ENCODE data around the gene MCTP1.

Gene MCTP1

DNA sequence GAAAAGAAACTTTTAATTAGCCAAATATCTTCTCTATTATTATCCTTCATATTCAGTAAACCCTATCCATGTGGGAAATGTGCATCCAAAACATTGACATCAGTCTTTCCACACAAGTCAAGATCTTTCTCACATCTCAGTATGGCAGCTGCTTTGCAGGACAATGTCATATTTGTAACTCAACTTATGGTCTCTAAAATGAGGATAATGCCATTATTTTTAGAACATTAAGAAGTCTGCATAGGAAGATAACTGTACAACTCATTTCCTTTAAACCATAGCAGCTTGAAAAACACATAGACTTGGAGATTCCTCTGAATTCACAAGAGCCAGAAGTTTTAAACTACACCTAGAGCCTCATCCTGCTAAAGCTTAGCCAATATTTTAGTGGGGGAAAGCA is 43.7 kb downstream of the MCTP1 start:
- H3K4me3 ChIP-seq (ENCODE audit: insufficient read depth in 1 of 2, low read depth in 1 of 2, low read length in 2 of 2) = no peak overlapping the region
- H3K4ac ChIP-seq (ENCODE audit: low read depth in 1 of 2, low read length in 2 of 2) = no peak overlapping the region
- H3K36me3 ChIP-seq (ENCODE audit: control insufficient read depth in 1 of 2, insufficient read depth in 2 of 2, low read depth in 1 of 2, low read length in 2 of 2) = no peaks in the 10 kb centered on the region
- no peak overlapping the region for H3K9ac ChIP-seq (ENCODE audit: low read length)
- H2BK120ac ChIP-seq (ENCODE audit: low read depth, low read length) = no peak overlapping the region
- no peak overlapping the region for H2BK15ac ChIP-seq (ENCODE audit: low read depth, poor library complexity, severe bottlenecking)
- no peak overlapping the region for H3K18ac ChIP-seq (ENCODE audit: low read depth in 1 of 2, low read length in 2 of 2)
- no peak overlapping the region for H2AFZ ChIP-seq (ENCODE audit: low read depth, low read length)
- H4K91ac ChIP-seq (ENCODE audit: low read length) = no peak overlapping the region
- H3K79me1 ChIP-seq (replicated peaks; ENCODE audit: low read length, poor library complexity, severe bottlenecking) = no peaks in the 10 kb centered on the region
- no peak overlapping the region for H3K23ac ChIP-seq (ENCODE audit: low read length in 2 of 2)
- no peak overlapping the region for H3K27ac ChIP-seq (ENCODE audit: low read length, poor library complexity, severe bottlenecking)
- no peak overlapping the region for H3K14ac ChIP-seq (ENCODE audit: low read length in 2 of 2)
- H4K8ac ChIP-seq (ENCODE audit: low read length) = no peak overlapping the region
- no peak overlapping the region for H2AK5ac ChIP-seq (ENCODE audit: low read length, severe bottlenecking)
- no peak overlapping the region for H2BK12ac ChIP-seq (ENCODE audit: low read length in 2 of 2)
- H3K9me3 ChIP-seq (ENCODE audit: control insufficient read depth, low read length) = no peaks in the 10 kb centered on the region
- H3K27me3 ChIP-seq (ENCODE audit: control insufficient read depth in 1 of 2, insufficient read depth in 1 of 2, low read length in 2 of 2) = no peaks in the 10 kb centered on the region
- H3K4me1 ChIP-seq (ENCODE audit: control insufficient read depth, insufficient read depth, low read depth, low read length) = peaks cover 2% of the 10 kb centered on the region
- no peak overlapping the region for H3K4me2 ChIP-seq (ENCODE audit: low read length, poor library complexity, severe bottlenecking)
- no peak overlapping the region for H2BK5ac ChIP-seq (ENCODE audit: low read depth, low read length, poor library complexity, severe bottlenecking)
- no peak for DNase-seq

DNA sequence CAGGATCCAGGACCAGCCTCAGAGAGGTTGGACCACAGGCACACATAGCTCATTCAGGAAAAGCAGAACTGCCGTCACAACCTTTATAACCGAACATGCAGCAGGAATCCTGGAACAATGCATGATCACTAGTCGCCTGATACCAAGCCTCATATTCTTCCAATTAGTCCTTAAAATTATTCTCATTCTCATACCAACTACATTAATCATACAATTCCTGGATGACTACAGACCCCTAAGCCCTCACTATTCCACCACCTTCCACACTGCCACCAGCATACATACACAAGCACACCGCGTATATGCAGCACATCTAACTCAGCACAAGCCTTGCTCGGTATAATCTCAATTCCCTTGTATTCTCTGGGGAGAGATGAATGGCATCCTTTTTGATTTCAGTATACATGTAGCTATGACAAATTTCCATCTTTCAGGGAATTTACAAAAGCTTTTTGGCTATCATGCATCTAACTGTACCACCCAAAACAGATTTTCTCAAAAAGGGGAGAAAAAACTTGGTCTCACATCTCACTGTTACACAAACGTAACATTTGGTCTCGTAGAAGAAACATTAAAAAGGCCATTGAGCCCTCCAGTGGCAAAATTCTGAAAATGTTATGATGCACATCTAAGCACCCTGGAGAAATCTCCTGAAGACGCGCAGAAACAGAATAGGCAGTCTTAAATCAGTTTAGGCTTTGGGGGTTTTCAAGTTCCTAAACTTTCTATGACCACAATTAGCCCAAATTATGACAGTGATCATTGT is 46.2 kb downstream of the MCTP1 start:
- no peak overlapping the region for H3K18ac ChIP-seq (ENCODE audit: low read depth in 1 of 2, low read length in 2 of 2)
- no peaks in the 10 kb centered on the region for H3K36me3 ChIP-seq (ENCODE audit: control insufficient read depth in 1 of 2, insufficient read depth in 2 of 2, low read depth in 1 of 2, low read length in 2 of 2)
- H3K4ac ChIP-seq (ENCODE audit: low read depth in 1 of 2, low read length in 2 of 2) = no peak overlapping the region
- no peak overlapping the region for H4K91ac ChIP-seq (ENCODE audit: low read length)
- no peaks in the 10 kb centered on the region for H3K79me1 ChIP-seq (replicated peaks; ENCODE audit: low read length, poor library complexity, severe bottlenecking)
- no peak overlapping the region for H2BK12ac ChIP-seq (ENCODE audit: low read length in 2 of 2)
- no peak overlapping the region for H3K14ac ChIP-seq (ENCODE audit: low read length in 2 of 2)
- no peak overlapping the region for H3K23ac ChIP-seq (ENCODE audit: low read length in 2 of 2)
- no peak overlapping the region for H3K27ac ChIP-seq (ENCODE audit: low read length, poor library complexity, severe bottlenecking)
- no peaks in the 10 kb centered on the region for H3K27me3 ChIP-seq (ENCODE audit: control insufficient read depth in 1 of 2, insufficient read depth in 1 of 2, low read length in 2 of 2)
- H3K9me3 ChIP-seq (ENCODE audit: control insufficient read depth, low read length) = no peaks in the 10 kb centered on the region
- H4K8ac ChIP-seq (ENCODE audit: low read length) = no peak overlapping the region
- peaks cover 2% of the 10 kb centered on the region for H3K4me1 ChIP-seq (ENCODE audit: control insufficient read depth, insufficient read depth, low read depth, low read length)
- H2AK5ac ChIP-seq (ENCODE audit: low read length, severe bottlenecking) = no peak overlapping the region
- peak; percentile 8 for DNase-seq
- H2BK15ac ChIP-seq (ENCODE audit: low read depth, poor library complexity, severe bottlenecking) = no peak overlapping the region
- H3K4me3 ChIP-seq (ENCODE audit: insufficient read depth in 1 of 2, low read depth in 1 of 2, low read length in 2 of 2) = no peak overlapping the region
- no peak overlapping the region for H2BK5ac ChIP-seq (ENCODE audit: low read depth, low read length, poor library complexity, severe bottlenecking)
- no peak overlapping the region for H3K9ac ChIP-seq (ENCODE audit: low read length)
- H3K4me2 ChIP-seq (ENCODE audit: low read length, poor library complexity, severe bottlenecking) = no peak overlapping the region
- 81% methylated on average over 10 of the region's 10 CpGs for WGBS
- H2AFZ ChIP-seq (ENCODE audit: low read depth, low read length) = no peak overlapping the region
- no peak overlapping the region for H2BK120ac ChIP-seq (ENCODE audit: low read depth, low read length)

DNA sequence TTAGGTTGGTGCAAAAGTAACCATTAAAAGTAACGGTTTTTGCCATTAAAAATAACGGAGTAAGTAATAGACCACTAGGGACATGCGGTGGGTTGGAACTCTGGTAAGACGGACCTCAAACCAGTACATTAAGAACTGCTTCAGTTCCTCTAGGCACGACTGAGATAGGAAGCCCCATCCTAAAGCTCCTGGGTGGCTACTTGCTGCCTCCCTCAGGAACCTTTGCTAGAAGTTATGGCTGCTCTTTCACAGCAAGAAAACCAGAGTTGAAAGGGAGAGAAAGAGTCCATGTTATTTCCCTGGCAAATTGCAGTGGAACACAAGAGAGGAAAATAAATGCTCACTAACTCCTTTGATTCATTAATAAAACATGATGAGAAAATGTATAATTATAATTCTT is 47.6 kb downstream of the MCTP1 start:
- H3K36me3 ChIP-seq (ENCODE audit: control insufficient read depth in 1 of 2, insufficient read depth in 2 of 2, low read depth in 1 of 2, low read length in 2 of 2) = no peaks in the 10 kb centered on the region
- no peak overlapping the region for H3K27ac ChIP-seq (ENCODE audit: low read length, poor library complexity, severe bottlenecking)
- H3K4ac ChIP-seq (ENCODE audit: low read depth in 1 of 2, low read length in 2 of 2) = no peak overlapping the region
- no peaks in the 10 kb centered on the region for H3K9me3 ChIP-seq (ENCODE audit: control insufficient read depth, low read length)
- no peak overlapping the region for H3K14ac ChIP-seq (ENCODE audit: low read length in 2 of 2)
- H3K79me1 ChIP-seq (replicated peaks; ENCODE audit: low read length, poor library complexity, severe bottlenecking) = no peaks in the 10 kb centered on the region
- no peak overlapping the region for H2BK15ac ChIP-seq (ENCODE audit: low read depth, poor library complexity, severe bottlenecking)
- H3K23ac ChIP-seq (ENCODE audit: low read length in 2 of 2) = no peak overlapping the region
- H4K91ac ChIP-seq (ENCODE audit: low read length) = no peak overlapping the region
- no peaks in the 10 kb centered on the region for H3K27me3 ChIP-seq (ENCODE audit: control insufficient read depth in 1 of 2, insufficient read depth in 1 of 2, low read length in 2 of 2)
- no peak overlapping the region for H2BK12ac ChIP-seq (ENCODE audit: low read length in 2 of 2)
- DNase-seq = no peak
- no peak overlapping the region for H3K18ac ChIP-seq (ENCODE audit: low read depth in 1 of 2, low read length in 2 of 2)
- H3K4me1 ChIP-seq (ENCODE audit: control insufficient read depth, insufficient read depth, low read depth, low read length) = peaks cover 2% of the 10 kb centered on the region
- no peak overlapping the region for H2AK5ac ChIP-seq (ENCODE audit: low read length, severe bottlenecking)
- no peak overlapping the region for H2BK120ac ChIP-seq (ENCODE audit: low read depth, low read length)
- no peak overlapping the region for H4K8ac ChIP-seq (ENCODE audit: low read length)
- WGBS = 65% methylated on average over 5 of the region's 5 CpGs
- H2BK5ac ChIP-seq (ENCODE audit: low read depth, low read length, poor library complexity, severe bottlenecking) = no peak overlapping the region
- H3K9ac ChIP-seq (ENCODE audit: low read length) = no peak overlapping the region
- H2AFZ ChIP-seq (ENCODE audit: low read depth, low read length) = no peak overlapping the region
- no peak overlapping the region for H3K4me2 ChIP-seq (ENCODE audit: low read length, poor library complexity, severe bottlenecking)
- H3K4me3 ChIP-seq (ENCODE audit: insufficient read depth in 1 of 2, low read depth in 1 of 2, low read length in 2 of 2) = no peak overlapping the region

DNA sequence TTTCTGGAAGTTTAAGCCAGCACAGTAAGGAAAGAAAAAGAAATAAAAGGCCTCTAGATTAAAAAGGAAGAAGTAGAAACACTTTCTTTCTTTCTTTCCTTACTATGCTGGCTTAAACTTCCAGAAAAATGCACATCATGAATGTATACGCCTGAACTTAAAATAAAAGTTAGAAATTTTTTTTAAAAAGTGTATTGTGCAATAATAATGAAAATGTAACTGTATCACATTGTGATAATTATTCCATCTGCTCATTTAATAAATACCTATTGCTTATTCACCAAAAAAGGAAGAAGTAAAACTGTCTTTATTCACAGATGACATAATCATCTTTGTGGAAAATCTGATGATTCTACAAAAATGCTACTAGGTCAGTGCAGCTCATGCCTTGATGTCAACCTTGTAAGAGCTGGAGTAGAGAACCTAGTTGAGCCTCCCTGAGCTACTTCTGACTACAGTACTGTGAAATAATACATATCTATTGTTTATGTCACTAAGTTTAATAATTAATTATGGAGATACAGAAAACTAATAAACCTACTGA is 49.4 kb downstream of the MCTP1 start:
- no peak overlapping the region for H3K18ac ChIP-seq (ENCODE audit: low read depth in 1 of 2, low read length in 2 of 2)
- no peak overlapping the region for H3K9ac ChIP-seq (ENCODE audit: low read length)
- no peak overlapping the region for H2BK5ac ChIP-seq (ENCODE audit: low read depth, low read length, poor library complexity, severe bottlenecking)
- no peak overlapping the region for H3K4ac ChIP-seq (ENCODE audit: low read depth in 1 of 2, low read length in 2 of 2)
- H3K9me3 ChIP-seq (ENCODE audit: control insufficient read depth, low read length) = no peaks in the 10 kb centered on the region
- H2BK120ac ChIP-seq (ENCODE audit: low read depth, low read length) = no peak overlapping the region
- no peaks in the 10 kb centered on the region for H3K27me3 ChIP-seq (ENCODE audit: control insufficient read depth in 1 of 2, insufficient read depth in 1 of 2, low read length in 2 of 2)
- no peak overlapping the region for H4K91ac ChIP-seq (ENCODE audit: low read length)
- H2BK12ac ChIP-seq (ENCODE audit: low read length in 2 of 2) = no peak overlapping the region
- no peaks in the 10 kb centered on the region for H3K36me3 ChIP-seq (ENCODE audit: control insufficient read depth in 1 of 2, insufficient read depth in 2 of 2, low read depth in 1 of 2, low read length in 2 of 2)
- no peak overlapping the region for H3K27ac ChIP-seq (ENCODE audit: low read length, poor library complexity, severe bottlenecking)
- H3K4me2 ChIP-seq (ENCODE audit: low read length, poor library complexity, severe bottlenecking) = no peak overlapping the region
- H3K79me1 ChIP-seq (replicated peaks; ENCODE audit: low read length, poor library complexity, severe bottlenecking) = no peaks in the 10 kb centered on the region
- no peak for DNase-seq
- H3K14ac ChIP-seq (ENCODE audit: low read length in 2 of 2) = no peak overlapping the region
- WGBS = no CpG with 5 or more reads among the region's 1 CpG
- H2AFZ ChIP-seq (ENCODE audit: low read depth, low read length) = no peak overlapping the region
- no peak overlapping the region for H3K23ac ChIP-seq (ENCODE audit: low read length in 2 of 2)
- H4K8ac ChIP-seq (ENCODE audit: low read length) = no peak overlapping the region
- H3K4me3 ChIP-seq (ENCODE audit: insufficient read depth in 1 of 2, low read depth in 1 of 2, low read length in 2 of 2) = no peak overlapping the region
- no peak overlapping the region for H2BK15ac ChIP-seq (ENCODE audit: low read depth, poor library complexity, severe bottlenecking)
- peaks cover 2% of the 10 kb centered on the region for H3K4me1 ChIP-seq (ENCODE audit: control insufficient read depth, insufficient read depth, low read depth, low read length)
- H2AK5ac ChIP-seq (ENCODE audit: low read length, severe bottlenecking) = no peak overlapping the region

Data from mesenchymal stem cell (in vitro differentiated cells and primary cell).